GM18867 (cell line): ENCODE data around the gene AKR1C8.

ENCODE experiments used
- ATAC-seq: cut with Tn5 transposase; IDR thresholded peaks from one replicate; pipeline ENCODE4 v1.9.1; 2021; ENCODE audit warnings: mild to moderate bottlenecking, moderate library complexity; ENCODE audit not compliant: unreplicated experiment

Gene AKR1C8

DNA sequence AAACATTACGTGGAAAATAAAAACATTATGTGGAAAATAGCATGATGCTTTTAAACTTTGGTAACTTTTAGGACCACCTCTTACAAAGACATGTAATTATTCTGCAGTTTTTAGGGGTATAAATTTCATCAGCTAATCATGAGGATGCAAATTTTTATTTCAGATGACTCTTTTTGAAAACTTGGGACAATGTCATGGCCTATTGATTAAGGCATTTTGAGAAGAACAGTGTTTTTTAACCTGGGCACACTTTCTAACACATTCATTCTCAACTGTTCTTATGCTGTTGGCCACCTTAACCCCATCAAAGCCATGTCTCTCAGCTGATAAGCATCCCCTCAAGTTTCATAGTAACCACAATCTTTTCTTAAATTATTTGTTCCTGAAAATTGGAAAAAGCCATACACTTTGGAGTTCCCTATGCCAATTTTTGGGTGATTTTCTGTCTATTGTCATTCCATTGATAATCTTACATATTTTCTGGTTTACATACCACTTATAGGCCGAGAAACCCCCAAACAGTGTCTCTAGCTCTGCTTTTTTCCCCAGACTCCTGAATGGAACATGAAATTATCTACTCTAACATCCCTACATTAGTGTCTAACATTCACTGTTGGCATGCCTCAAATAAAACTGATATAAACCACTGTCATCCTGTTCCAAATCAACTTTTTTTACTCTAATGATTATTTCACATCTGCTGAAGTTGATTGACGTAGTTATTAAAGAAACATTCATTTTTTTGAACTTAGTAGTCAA, 76.1 kb downstream of the AKR1C8 start:
- ATAC-seq, result no peak

- ATAC-seq, result no peak
These were observed 77.0 kb downstream of the AKR1C8 start for GRCh38 chr10:5107860-5108526.

GRCh38 chr10:5106553-5106952, 78.4 kb downstream of the AKR1C8 start:
- no peak for ATAC-seq

- ATAC-seq, result no peak
These were observed 79.3 kb downstream of the AKR1C8 start for GRCh38 chr10:5105626-5106025.
